SK-N-SH (cell line): ENCODE results near the gene TNK2. TPM values are rescaled to one million over a fixed set of nuclear protein-coding genes. Genes with fewer than 3 reads are reported as not detected.
"Not testable (repeated sequence)": the region's sequence is repeated elsewhere in the genome, so short reads cannot be mapped to it uniquely, and the experiment has no call there.

Experiments
- CTCF ChIA-PET: fragments of 300-600, 350-600 bp; formaldehyde crosslinking; extraction: SDS; loops from one replicate; lab custom pipeline; 2021; lab: Yijun Ruan, JAX
- POLR2A ChIA-PET: fragments of 350-600 bp; sonication (Branson Sonifier 250); formaldehyde crosslinking; extraction: SDS; loops from one replicate; lab custom pipeline; 2020; ENCODE audit warnings: antibody characterized with exemption, inconsistent platforms; lab: Yijun Ruan, JAX
- DNase-seq: peaks from one replicate; pipeline ENCODE4 v3.0.0; 2012
- H2AFZ ChIP-seq: fragments of 200-600 bp; sonication (generic); 2 replicates; pipeline ENCODE4 v1.8.1; 2016; ENCODE audit warnings: antibody characterized with exemption, mild to moderate bottlenecking, low read depth
- H3F3A ChIP-seq: fragments of 200-600 bp; sonication (generic); replicated peaks from 2 replicates; pipeline ENCODE3; 2016; ENCODE audit warnings: antibody characterized with exemption, mild to moderate bottlenecking; ENCODE audit not compliant: insufficient read depth
- H3K27ac ChIP-seq, 2 experiments: fragments of 200-500 bp in 1 of 2; fragments of 200-600 bp in 1 of 2; sonication (Bioruptor generic) in 1 of 2; sonication (generic), shearing (Covaris generic) in 1 of 2; 2 replicates each; pipeline versions ENCODE4 v1.5.1 to v1.6.1; 2014 to 2016; ENCODE audit warnings: low read depth in 2 of 2, inconsistent platforms in 1 of 2, low read length in 1 of 2, mild to moderate bottlenecking in 1 of 2, mixed read lengths in 1 of 2
- H3K27me3 ChIP-seq: fragments of 200-600 bp; sonication (generic), shearing (Covaris generic); 2 replicates; pipeline ENCODE4 v1.6.1; 2016; ENCODE audit warnings: mixed run types; ENCODE audit not compliant: insufficient read depth
- H3K36me3 ChIP-seq, 2 experiments: fragments of 200-500 bp in 1 of 2; fragments of 200-600 bp in 1 of 2; sonication (Bioruptor generic) in 1 of 2; sonication (generic) in 1 of 2; replicated peaks in 1 of 2; 2 replicates each; pipeline versions ENCODE3 to v1.5.1; 2014 to 2016; ENCODE audit warnings: low read length in 1 of 2, mild to moderate bottlenecking in 1 of 2; ENCODE audit not compliant: insufficient read depth in 2 of 2, control insufficient read depth in 1 of 2
- H3K4me1 ChIP-seq, 2 experiments: fragments of 200-500 bp in 1 of 2; fragments of 200-600 bp in 1 of 2; sonication (Bioruptor generic) in 1 of 2; sonication (generic), shearing (Covaris generic) in 1 of 2; 2 replicates each; pipeline versions ENCODE4 v1.5.1 to v1.6.1; 2014 to 2016; ENCODE audit warnings: low read depth in 1 of 2, low read length in 1 of 2, mixed run types in 1 of 2; ENCODE audit not compliant: insufficient read depth in 2 of 2, control insufficient read depth in 1 of 2
- H3K4me2 ChIP-seq: fragments of 200-600 bp; sonication (generic), shearing (Covaris generic); 2 replicates; pipeline ENCODE4 v1.6.1; 2017; ENCODE audit warnings: mixed run types
- H3K4me3 ChIP-seq, 2 experiments: fragments of 200-500 bp in 1 of 2; fragments of 200-600 bp in 1 of 2; sonication (Bioruptor generic) in 1 of 2; sonication (generic), shearing (Covaris generic) in 1 of 2; 2 replicates each; pipeline versions ENCODE4 v1.5.1 to v1.8.1; 2014 to 2016; ENCODE audit warnings: low read depth in 2 of 2, inconsistent platforms in 1 of 2, low read length in 1 of 2, mild to moderate bottlenecking in 1 of 2, mixed read lengths in 1 of 2, moderate library complexity in 1 of 2
- H3K79me2 ChIP-seq: fragments of 200-600 bp; sonication (generic); 2 replicates; pipeline ENCODE4 v1.8.1; 2017; ENCODE audit warnings: mild to moderate bottlenecking; ENCODE audit not compliant: insufficient read depth
- H3K9ac ChIP-seq: fragments of 200-600 bp; sonication (generic); 2 replicates; pipeline ENCODE4 v1.6.1; 2017; ENCODE audit warnings: mixed run types
- H3K9me2 ChIP-seq: fragments of 200-600 bp; sonication (generic); 2 replicates; pipeline ENCODE4 v1.6.1; 2017; ENCODE audit warnings: mixed run types
- H3K9me3 ChIP-seq: fragments of 200-600 bp; sonication (generic); 2 replicates; pipeline ENCODE4 v1.6.1; 2017; ENCODE audit warnings: mixed run types, mild to moderate bottlenecking, moderate library complexity
- H4K20me1 ChIP-seq: fragments of 200-600 bp; sonication (generic); 2 replicates; pipeline ENCODE4 v1.6.1; 2017; ENCODE audit warnings: mild to moderate bottlenecking, mixed run types; ENCODE audit not compliant: insufficient read depth
- EZH2phosphoT487 ChIP-seq: fragments of 200-600 bp; sonication (generic); IDR thresholded peaks from 2 replicates; pipeline ENCODE4 v1.6.1; 2017; ENCODE audit warnings: low read depth, mixed run types, mild to moderate bottlenecking, antibody characterized with exemption, moderate library complexity, borderline replicate concordance
- NFIC ChIP-seq: IDR thresholded peaks from 2 replicates; pipeline ENCODE4 v1.4.0; 2012; ENCODE audit warnings: borderline replicate concordance
- WGBS: methylation state at CpG from one replicate; pipeline ENCODE4 v1.1.6; 2017; ENCODE audit warnings: low lambda C conversion rate; 5-methylcytosine and 5-hydroxymethylcytosine counted together
- polyA plus RNA-seq, 3 experiments: library from polyadenylated mRNA; depleted of rRNA; stranded (reverse); fragments of >200 nt; gene quantifications; 2 replicates each; pipeline ENCODE4 v1.2.3, GENCODE V29; 2012
- TF ChIP-seq, protein P1 (sequence below): IDR thresholded peaks from 2 replicates; pipeline ENCODE4 v1.4.0; 2012; ENCODE audit warnings: low read depth, borderline replicate concordance
- TF ChIP-seq, protein P2 (sequence below): IDR thresholded peaks from 2 replicates; pipeline ENCODE4 v1.6.1; 2012; ENCODE audit warnings: mild to moderate bottlenecking, low read depth, low read length, moderate library complexity

TNK2 gene
- polyA plus RNA-seq, 1 of the 3 experiments (the other 2 are of a cell fraction), result 17.3 TPM

DNA sequence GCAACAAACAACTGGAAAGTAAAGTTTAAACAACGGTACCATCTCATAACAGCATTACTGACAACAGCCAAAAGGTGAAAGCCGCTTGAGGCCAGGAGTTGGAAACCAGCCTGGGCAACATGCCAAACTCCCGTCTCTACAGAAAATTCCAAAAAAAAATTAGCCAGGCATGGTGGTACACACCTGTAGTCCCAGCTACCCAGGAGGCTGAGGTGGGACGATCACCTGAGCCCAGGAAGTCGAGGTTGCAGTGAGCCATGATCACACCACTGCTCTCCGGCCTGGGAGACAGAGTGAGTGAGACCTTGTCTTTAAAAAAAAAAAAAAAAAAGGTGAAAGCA lies 4.4 kb downstream of the TNK2 start:
- Histone ChIP-seq H2AFZ (no peak overlapping the region), H3K4me3 (0 out of 4 replicates have a peak overlapping the region, but pooled peaks of 1 of the 2 experiments have one; percentile 12), H3K9me2 (no peaks in the 10 kb centered on the region), H3K4me1 (peaks cover 21 to 38% of the 10 kb centered on the region in 2 experiments; a peak in 3 of 4 replicates), H3K9ac (no peak overlapping the region), H3K4me2 (no peak overlapping the region), H3K27me3 (no peaks in the 10 kb centered on the region), H3K36me3 (no peaks in the 10 kb centered on the region), H3F3A (peaks cover 6% of the 10 kb centered on the region), H3K9me3 (no peaks in the 10 kb centered on the region), H3K27ac (no peak overlapping the region), H4K20me1 (peaks cover 20% of the 10 kb centered on the region), H3K79me2 (peaks cover 92% of the 10 kb centered on the region)
- WGBS, result 87% methylated on average over 6 of the region's 6 CpGs
- TF ChIP-seq, protein P1, sequence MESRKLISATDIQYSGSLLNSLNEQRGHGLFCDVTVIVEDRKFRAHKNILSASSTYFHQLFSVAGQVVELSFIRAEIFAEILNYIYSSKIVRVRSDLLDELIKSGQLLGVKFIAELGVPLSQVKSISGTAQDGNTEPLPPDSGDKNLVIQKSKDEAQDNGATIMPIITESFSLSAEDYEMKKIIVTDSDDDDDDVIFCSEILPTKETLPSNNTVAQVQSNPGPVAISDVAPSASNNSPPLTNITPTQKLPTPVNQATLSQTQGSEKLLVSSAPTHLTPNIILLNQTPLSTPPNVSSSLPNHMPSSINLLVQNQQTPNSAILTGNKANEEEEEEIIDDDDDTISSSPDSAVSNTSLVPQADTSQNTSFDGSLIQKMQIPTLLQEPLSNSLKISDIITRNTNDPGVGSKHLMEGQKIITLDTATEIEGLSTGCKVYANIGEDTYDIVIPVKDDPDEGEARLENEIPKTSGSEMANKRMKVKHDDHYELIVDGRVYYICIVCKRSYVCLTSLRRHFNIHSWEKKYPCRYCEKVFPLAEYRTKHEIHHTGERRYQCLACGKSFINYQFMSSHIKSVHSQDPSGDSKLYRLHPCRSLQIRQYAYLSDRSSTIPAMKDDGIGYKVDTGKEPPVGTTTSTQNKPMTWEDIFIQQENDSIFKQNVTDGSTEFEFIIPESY, result no peak
- 0 out of 2 replicates have a peak, but pooled peaks have one; percentile 12 for TF ChIP-seq NFIC
- TF ChIP-seq EZH2phosphoT487, result no peak
- TF ChIP-seq, protein P2, sequence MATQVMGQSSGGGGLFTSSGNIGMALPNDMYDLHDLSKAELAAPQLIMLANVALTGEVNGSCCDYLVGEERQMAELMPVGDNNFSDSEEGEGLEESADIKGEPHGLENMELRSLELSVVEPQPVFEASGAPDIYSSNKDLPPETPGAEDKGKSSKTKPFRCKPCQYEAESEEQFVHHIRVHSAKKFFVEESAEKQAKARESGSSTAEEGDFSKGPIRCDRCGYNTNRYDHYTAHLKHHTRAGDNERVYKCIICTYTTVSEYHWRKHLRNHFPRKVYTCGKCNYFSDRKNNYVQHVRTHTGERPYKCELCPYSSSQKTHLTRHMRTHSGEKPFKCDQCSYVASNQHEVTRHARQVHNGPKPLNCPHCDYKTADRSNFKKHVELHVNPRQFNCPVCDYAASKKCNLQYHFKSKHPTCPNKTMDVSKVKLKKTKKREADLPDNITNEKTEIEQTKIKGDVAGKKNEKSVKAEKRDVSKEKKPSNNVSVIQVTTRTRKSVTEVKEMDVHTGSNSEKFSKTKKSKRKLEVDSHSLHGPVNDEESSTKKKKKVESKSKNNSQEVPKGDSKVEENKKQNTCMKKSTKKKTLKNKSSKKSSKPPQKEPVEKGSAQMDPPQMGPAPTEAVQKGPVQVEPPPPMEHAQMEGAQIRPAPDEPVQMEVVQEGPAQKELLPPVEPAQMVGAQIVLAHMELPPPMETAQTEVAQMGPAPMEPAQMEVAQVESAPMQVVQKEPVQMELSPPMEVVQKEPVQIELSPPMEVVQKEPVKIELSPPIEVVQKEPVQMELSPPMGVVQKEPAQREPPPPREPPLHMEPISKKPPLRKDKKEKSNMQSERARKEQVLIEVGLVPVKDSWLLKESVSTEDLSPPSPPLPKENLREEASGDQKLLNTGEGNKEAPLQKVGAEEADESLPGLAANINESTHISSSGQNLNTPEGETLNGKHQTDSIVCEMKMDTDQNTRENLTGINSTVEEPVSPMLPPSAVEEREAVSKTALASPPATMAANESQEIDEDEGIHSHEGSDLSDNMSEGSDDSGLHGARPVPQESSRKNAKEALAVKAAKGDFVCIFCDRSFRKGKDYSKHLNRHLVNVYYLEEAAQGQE, result no peak
- CTCF ChIA-PET, result interaction anchor here (1.1 to 29.0 kb wide), 3 partner anchors 9 to 47 kb away, joined by 7 to 606 read pairs (median 11); no protein-coding TSS in a partner anchor
- POLR2A ChIA-PET, result no interaction called here
- DNase-seq, result no peak

DNA sequence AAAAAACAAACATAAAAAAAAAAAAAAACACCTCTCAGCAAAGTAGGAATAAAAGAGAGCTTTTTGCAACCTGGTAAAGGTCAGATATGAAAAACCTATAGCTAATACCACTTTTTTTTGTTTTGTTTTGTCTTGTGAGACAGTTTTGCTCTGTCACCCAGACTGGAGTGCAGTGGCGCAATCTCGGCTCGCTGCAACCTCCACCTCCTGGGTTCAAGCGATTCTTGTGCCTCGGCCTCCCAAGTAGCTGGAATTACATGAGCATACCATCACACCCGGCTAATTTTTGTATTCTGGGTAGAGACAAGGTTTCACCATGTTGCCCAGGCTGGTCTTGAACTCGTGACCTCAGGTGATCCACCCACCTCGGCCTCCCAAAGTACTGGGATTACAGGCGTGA lies 5.7 kb downstream of the TNK2 start:
- H3K4me2 ChIP-seq, DNase-seq, H3F3A ChIP-seq, H2AFZ ChIP-seq, H3K4me3 ChIP-seq, H3K27ac ChIP-seq, H3K27me3 ChIP-seq, POLR2A ChIA-PET, H3K36me3 ChIP-seq, H3K9me3 ChIP-seq, H3K9ac ChIP-seq, H3K9me2 ChIP-seq: not testable (repeated sequence)
- H3K4me1 ChIP-seq, result peaks cover 21 to 38% of the 10 kb centered on the region in 2 experiments; a peak in 3 of 4 replicates
- peaks cover 13% of the 10 kb centered on the region for H4K20me1 ChIP-seq
- WGBS, result 93% methylated on average over 9 of the region's 9 CpGs
- CTCF ChIA-PET, result interaction anchor here (2.1 to 29.0 kb wide), 2 partner anchors 12 to 46 kb away, joined by 7 to 606 read pairs; no protein-coding TSS in a partner anchor
- H3K79me2 ChIP-seq, result peaks cover 94% of the 10 kb centered on the region

DNA sequence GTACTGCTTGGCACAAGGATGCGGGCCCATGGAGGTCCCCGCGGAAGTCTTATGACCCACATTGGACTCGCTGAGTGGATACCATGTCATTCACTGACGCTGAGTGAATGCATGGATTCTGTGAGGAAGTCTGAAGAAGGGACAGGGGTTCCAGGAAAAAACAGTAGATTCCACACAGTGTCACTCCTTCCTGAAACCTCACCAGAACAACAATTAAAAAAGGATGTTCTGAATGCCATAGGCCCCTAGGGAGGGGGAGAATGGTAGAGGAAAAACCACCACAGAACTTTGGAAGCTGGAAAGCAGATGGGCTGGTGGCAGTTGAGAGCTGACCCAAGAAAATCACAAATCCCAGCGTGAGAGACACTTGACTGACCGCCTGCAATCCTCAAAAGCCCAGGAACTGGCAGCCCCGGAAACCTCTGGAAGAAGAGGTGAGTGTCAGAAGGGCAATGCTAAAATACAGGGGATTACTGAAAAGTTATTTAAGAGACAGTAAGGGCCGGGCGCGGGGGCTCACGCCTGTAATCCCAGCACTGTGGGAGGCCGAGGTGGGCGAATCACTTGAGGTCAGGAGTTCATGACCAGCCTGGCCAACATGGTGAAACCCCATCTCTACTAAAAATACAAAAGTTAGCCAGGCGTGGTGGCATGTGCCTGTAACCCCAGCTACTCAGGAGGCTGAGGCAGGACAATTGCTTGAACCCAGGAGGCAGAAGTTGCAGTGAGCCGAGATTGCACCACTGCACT lies 6.3 kb downstream of the TNK2 start:
- H3K27ac ChIP-seq, DNase-seq, H2AFZ ChIP-seq, POLR2A ChIA-PET, H3K9me3 ChIP-seq, H3K4me2 ChIP-seq, H3K36me3 ChIP-seq, H3K9me2 ChIP-seq, H3K4me3 ChIP-seq, H3K27me3 ChIP-seq, H4K20me1 ChIP-seq: not testable (repeated sequence)
- 92% methylated on average over 16 of the region's 16 CpGs for WGBS
- Histone ChIP-seq H3K79me2 (peaks cover 88% of the 10 kb centered on the region), H3K9ac (0 out of 2 replicates have a peak overlapping the region, but pooled peaks have one; percentile 9), H3K4me1 (peaks cover 22 to 37% of the 10 kb centered on the region in 2 experiments; a peak in 3 of 4 replicates), H3F3A (peaks cover 11% of the 10 kb centered on the region)
- CTCF ChIA-PET, result interaction anchor here (1.3 to 29.0 kb wide), 3 partner anchors 9 to 45 kb away, joined by 3 to 606 read pairs (median 7); no protein-coding TSS in a partner anchor
